Retinal pigment epithelial cell (primary cell): ENCODE data around the gene KLHL25.

Experiments
- DNase-seq: peaks from one replicate; pipeline ENCODE4 v3.0.0-alpha.2; 2010; ENCODE audit warnings: low read depth
- H3K4me3 ChIP-seq: 2 replicates; pipeline ENCODE4 v1.5.1; 2011; ENCODE audit warnings: mild to moderate bottlenecking, low read length, control low read depth, moderate library complexity
- TF ChIP-seq, protein P1 (sequence below): conservative IDR thresholded peaks from 2 replicates; pipeline ENCODE4 v1.5.1; 2011; ENCODE audit warnings: low read depth, low read length, control low read depth, inconsistent platforms

KLHL25 gene, protein sequence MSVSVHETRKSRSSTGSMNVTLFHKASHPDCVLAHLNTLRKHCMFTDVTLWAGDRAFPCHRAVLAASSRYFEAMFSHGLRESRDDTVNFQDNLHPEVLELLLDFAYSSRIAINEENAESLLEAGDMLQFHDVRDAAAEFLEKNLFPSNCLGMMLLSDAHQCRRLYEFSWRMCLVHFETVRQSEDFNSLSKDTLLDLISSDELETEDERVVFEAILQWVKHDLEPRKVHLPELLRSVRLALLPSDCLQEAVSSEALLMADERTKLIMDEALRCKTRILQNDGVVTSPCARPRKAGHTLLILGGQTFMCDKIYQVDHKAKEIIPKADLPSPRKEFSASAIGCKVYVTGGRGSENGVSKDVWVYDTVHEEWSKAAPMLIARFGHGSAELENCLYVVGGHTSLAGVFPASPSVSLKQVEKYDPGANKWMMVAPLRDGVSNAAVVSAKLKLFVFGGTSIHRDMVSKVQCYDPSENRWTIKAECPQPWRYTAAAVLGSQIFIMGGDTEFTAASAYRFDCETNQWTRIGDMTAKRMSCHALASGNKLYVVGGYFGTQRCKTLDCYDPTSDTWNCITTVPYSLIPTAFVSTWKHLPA

DNA sequence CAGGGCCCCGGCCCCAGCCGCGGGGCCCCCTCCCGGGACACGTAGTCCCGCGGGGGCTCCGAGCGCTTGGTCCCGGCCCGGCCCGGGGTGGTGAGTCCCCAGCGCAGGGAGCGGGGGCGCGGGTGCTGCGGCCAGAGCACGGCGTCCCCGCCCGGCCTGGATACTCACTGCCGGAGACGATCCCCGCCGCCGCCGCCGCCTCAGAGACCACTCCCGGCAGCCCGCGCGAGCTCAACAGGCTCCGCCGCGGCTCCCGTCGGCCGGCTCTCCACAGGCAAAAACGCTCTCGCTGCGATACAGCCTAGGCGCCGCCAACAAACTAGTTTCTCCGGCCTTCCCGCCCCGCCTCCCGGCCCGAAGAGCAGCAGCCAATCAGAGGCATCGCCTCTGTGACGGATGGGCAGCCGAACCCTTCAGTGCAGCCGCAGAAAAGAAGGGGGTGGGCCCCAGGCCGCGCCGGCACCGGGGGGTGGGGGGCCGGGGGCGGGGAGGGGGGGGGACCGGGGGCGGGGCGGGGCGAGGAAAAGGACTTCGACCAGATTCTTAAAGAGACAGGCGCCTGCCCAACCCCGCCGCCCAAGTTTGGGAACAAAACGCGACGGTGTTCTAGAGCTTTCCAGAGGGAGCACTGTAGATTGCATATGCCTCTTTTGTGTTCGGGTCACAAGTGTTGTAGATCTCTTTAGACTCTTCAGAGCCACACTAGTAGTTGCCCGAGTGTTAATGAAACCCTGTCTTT lies at the start of gene KLHL25:
Gene KLHL25, minus strand, starts transcription at position 328 of the 739 bp plus-strand sequence. CDS start 25,115 bp downstream, outside the sequence.
- H3K4me3 ChIP-seq = peak within 1 kb of the TSS; percentile 73
- DNase-seq = peak; percentile 79
- TF ChIP-seq, protein P1, sequence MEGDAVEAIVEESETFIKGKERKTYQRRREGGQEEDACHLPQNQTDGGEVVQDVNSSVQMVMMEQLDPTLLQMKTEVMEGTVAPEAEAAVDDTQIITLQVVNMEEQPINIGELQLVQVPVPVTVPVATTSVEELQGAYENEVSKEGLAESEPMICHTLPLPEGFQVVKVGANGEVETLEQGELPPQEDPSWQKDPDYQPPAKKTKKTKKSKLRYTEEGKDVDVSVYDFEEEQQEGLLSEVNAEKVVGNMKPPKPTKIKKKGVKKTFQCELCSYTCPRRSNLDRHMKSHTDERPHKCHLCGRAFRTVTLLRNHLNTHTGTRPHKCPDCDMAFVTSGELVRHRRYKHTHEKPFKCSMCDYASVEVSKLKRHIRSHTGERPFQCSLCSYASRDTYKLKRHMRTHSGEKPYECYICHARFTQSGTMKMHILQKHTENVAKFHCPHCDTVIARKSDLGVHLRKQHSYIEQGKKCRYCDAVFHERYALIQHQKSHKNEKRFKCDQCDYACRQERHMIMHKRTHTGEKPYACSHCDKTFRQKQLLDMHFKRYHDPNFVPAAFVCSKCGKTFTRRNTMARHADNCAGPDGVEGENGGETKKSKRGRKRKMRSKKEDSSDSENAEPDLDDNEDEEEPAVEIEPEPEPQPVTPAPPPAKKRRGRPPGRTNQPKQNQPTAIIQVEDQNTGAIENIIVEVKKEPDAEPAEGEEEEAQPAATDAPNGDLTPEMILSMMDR = no peak

DNA sequence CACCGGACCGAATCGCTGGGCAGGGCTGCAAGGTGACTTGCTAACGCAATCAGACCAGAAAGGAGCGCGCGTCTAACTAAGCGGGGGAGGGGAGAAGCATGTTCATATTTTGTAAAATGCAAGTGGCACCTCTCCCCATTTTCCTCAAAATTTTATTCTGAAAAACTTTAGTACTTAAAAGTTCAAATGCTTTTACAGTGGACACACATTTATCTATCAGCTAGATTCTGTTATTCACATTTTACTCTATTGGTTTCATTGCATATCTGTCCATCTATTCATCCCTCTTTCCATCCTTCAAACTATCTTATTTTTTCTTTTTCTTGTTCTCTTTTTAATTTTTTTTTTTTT lies 46.1 kb upstream of the KLHL25 start:
- no peak for DNase-seq
- no peak overlapping the region for H3K4me3 ChIP-seq
- TF ChIP-seq, protein P1 = no peak

DNA sequence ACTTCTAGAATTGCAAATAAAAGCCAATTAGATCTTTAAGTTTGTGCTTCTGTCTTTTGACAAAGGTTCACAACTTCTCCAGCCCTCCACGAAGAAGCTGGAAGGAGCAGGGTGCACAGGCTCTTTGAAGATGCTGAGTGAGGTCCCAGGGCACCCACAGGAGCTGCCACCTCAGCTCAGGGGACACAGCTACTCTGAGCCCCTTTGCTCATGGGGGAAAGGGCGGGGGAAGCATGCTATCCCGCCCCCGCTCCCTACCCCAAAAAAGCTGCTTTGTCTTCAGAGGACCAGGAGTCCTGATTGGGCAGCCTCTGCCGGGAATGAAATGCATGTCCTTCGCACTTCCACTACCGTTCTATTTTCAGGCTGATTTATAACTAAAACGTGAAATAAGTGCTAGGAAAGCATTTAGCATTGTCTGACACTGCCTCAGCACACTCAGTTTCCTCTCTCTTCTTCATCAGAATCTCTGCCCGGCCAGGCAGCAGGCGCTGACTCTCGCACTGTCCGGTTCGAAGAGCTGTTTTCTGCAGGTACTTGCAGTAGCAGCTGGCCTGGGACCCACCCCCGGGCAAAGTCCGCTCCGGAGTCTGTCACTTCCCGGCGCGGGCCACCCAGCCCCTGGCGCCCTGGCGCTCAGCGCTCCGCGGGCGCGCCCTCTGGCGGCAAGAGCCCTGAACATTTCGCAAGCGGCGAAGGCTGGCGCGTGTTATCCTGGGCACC lies 45.5 kb upstream of the KLHL25 start:
- no peak for DNase-seq
- H3K4me3 ChIP-seq = peak overlapping the region; percentile 41
- TF ChIP-seq, protein P1 = peak; percentile 87

DNA sequence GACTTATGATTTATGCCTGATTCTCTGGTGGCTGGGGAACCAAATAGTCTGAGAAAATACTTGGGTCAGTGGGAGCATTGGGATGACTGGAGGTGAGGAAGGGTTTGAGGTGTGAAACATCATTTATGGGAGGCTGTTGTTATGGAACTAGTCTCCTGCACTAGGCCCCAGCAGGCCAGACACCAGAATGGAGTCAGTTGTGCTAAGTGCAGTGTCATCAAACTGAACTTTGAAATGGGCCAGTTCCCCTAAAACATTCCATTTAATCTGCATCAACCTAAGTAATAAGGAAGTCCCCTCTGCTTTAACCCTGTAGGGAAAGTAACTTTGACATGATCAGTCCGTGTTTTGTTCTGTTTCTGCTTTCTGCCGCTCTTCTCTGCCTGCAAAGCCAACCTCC lies 44.9 kb upstream of the KLHL25 start:
- no peak overlapping the region for H3K4me3 ChIP-seq
- DNase-seq = no peak
- TF ChIP-seq, protein P1 = no peak

DNA sequence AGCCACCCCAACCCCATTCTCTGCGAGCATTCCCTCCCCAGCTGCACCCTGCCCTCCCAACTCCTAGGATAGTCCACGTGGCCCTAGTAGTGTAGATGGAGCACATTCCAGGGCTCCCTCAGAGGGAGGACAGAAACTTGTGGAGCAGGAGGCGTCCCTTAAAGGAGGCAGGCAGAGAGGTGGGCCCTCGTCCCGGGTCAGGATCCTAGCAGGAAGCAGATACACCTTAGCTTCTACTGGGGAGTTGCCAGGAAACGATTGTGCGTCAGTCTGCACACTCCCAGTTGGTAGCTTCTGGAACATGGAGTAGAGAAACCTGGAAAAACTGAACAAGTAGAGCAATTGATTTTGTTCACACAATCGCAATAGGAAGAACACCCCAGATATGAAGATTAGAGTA lies 43.9 kb upstream of the KLHL25 start:
- TF ChIP-seq, protein P1 = no peak
- H3K4me3 ChIP-seq = no peak overlapping the region
- DNase-seq = no peak

DNA sequence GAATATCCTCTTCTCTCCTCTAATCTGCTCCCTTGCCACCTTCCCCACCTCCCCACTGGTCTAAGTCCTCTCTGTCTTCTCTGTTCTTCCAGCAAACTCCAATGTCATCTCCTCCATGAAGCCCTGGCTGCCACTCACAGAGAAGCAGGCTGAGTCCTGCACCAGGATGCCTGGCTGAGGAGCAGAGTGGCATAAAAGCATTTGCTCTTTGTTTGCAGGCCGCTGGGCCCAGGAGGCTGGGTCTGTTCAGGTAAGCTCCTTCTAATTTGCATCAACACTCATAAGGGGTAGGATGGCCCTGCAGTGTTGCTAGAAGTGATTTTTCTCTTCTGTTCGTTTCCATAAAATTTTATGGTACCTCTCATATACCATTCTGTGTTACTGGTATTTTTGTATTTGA lies 43.2 kb upstream of the KLHL25 start:
- H3K4me3 ChIP-seq = no peak overlapping the region
- TF ChIP-seq, protein P1 = no peak
- DNase-seq = no peak
